GM12874 (cell line): ENCODE measurements around the gene SEMA3E.

Source experiments
- TF ChIP-seq, protein P1 (sequence below): IDR thresholded peaks from 2 replicates; pipeline ENCODE4 v1.5.1; 2011; ENCODE audit warnings: low read depth, mild to moderate bottlenecking, control low read depth, low read length, moderate library complexity; ENCODE audit not compliant: insufficient read depth

SEMA3E gene

DNA sequence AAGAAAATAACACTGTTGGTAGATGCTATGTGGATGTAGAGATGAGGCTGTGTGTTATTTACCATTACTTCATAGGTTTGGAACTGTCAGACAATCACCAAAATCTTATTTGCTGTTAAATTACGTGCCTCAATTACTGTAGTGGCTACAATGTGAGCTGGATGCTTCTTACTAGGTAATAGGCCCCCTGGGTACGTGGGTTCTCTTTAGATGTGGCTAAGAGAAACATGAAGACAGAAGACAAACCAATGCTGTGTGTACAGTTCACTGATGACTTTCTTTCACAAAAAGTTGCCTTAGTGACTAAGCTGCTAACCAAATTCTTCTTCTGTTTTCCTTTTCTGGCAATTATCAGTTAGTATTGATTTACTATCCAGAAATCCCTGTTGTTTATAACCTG, 144.6 kb downstream of the SEMA3E start:
- TF ChIP-seq, protein P1, sequence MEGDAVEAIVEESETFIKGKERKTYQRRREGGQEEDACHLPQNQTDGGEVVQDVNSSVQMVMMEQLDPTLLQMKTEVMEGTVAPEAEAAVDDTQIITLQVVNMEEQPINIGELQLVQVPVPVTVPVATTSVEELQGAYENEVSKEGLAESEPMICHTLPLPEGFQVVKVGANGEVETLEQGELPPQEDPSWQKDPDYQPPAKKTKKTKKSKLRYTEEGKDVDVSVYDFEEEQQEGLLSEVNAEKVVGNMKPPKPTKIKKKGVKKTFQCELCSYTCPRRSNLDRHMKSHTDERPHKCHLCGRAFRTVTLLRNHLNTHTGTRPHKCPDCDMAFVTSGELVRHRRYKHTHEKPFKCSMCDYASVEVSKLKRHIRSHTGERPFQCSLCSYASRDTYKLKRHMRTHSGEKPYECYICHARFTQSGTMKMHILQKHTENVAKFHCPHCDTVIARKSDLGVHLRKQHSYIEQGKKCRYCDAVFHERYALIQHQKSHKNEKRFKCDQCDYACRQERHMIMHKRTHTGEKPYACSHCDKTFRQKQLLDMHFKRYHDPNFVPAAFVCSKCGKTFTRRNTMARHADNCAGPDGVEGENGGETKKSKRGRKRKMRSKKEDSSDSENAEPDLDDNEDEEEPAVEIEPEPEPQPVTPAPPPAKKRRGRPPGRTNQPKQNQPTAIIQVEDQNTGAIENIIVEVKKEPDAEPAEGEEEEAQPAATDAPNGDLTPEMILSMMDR: no peak

DNA sequence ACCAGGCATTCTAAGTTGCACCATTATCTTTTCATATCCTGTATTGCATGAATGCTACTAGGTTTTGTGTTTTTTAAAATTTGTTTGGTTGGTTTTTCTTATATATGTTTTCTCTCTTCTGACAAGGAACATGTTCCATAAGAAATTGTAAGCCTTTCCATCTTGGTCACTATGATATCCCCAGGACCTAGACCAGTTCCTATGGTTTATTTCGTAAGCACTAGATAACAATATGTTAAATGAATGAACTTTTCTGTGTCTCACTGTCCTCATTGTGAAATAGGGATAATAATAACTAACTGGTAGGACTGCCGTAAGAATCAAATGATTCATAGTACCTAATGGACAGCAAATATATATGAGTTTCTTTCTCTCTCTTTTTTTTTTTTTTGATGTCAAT, 146.3 kb downstream of the SEMA3E start:
- TF ChIP-seq, protein P1: no peak

DNA sequence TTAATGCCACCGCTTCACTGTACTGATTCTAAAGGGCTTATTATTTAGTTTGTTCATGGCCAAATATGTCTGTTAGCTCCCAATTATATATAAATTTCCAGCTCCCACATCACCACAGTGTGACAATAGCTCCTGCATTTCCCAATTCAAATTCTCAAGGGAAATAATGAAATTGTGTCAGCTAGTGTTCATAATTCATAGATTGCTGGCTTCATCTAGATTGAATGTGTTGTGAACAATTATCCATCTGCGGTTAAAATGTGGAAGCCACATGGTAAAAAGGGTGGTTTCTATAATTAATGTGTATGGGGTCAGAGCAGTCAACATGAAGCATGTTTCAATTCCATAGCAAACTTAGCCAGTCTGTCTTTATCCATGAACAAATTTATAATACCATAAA, 154.3 kb downstream of the SEMA3E start:
- TF ChIP-seq, protein P1: no peak

DNA sequence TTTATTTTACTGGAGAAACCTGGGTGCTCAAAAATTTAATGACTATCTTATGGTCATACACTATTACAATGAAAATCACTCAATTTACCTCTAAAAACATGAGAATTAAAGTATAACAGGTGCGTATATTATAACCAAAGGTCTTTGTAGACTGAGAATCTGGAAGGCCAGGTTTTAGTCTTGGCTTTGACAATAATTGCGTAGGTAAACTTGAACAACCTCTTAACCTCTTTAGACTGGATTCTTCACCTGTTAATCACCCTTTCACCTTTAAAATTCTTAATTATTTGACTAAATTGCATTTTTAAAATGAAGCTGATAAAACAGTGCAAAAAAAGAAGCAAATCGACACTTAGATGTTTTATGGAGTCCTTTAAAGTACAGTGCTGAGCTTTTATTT, 156.1 kb downstream of the SEMA3E start:
- TF ChIP-seq, protein P1: no peak

DNA sequence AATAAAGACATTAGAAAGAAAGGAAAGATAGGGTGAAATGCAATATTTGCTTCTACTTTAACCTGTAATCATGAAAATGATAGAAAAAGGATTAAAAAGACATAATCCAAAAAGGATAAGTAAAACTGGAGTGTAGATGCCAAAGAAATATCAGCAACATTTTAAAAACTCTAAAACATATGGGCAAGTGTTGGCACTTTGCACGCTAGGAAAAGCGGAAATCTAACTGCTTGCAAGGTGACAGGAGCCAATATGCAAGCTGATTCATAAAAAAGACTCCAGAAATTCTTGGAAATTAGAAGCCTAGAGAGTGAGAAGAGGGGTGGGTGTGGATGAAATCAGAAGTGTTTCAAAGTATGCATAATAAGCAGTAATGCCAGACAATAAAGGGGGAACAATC, 161.1 kb downstream of the SEMA3E start:
- TF ChIP-seq, protein P1: no peak

DNA sequence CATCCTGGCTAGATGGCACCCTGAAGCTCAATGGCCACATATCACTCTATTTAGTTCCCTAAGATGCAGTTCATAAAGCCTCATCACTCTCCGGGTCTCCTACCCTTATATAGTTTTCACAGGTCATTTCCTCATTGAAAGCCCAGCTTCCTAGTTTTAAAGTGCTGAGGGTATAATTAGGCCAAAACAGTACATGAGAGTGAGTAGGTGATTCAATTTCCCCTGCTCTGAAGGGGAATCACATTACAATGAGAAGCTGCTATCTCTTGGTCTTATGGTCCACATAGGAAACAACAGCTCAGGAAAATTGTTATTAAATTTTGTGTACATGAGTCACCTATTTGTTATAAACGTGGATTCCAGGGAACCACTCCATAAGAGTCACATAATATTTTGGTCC, 162.0 kb downstream of the SEMA3E start:
- TF ChIP-seq, protein P1: no peak

DNA sequence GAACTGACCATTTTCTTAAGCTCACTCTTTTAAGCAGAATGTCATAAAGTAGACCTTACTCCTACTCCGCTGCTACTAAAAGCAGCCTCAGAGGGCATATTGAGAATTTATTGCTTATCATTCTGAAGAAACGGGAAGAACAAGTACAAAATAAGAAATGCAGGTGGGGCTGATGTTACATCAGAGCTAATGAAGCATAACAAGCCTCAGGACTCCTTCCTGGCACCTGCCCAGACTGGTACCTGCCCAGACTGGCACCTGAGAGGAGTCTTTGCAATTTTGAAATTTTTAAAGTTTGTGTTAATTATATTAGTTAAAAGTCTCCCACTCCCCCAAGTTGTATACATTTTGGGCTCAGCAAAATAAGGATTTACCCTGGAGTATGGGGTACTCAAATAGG, 162.4 kb downstream of the SEMA3E start:
- TF ChIP-seq, protein P1: no peak

DNA sequence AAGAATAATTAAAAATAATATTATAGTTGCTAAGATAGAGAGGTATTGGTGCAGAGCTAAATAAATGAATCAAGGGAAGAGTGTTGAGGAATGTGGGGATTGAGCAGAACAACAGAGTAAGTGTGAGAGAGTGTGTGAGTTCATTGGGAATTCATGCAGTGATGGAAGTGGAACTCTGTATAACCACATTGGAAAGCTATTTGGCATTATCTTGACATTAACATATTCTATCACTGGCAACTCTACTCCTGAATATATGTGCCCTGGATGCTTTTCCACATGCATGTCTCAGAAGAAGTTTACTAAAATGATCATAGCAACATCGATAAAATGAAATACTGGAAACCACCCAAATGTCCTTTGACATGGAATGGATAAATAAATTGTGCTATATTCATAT, 164.1 kb downstream of the SEMA3E start:
- TF ChIP-seq, protein P1: no peak
